ENCODE measurements around the gene RHOBTB1.
A peak's percentile ranks its signal among the peaks of the same experiment; 100 is the strongest.
"Not testable (repeated sequence)": the region's sequence is repeated elsewhere in the genome, so short reads cannot be mapped to it uniquely, and the experiment has no call there.

Gene RHOBTB1

GRCh38 chr10:60916025-60916424 lies 28.0 kb downstream of the RHOBTB1 start:
- no peak overlapping the region for H3K4me3 ChIP-seq (ENCODE audit: low read length in 2 of 2)
- H3K36me3 ChIP-seq (ENCODE audit: control insufficient read depth in 2 of 2, insufficient read depth in 2 of 2, low read length in 2 of 2): peaks cover 0 to 3% of the 10 kb centered on the region in 2 donors
- no peak overlapping the region for H3K27ac ChIP-seq (ENCODE audit: low read length)
- H3K27me3 ChIP-seq (ENCODE audit: control insufficient read depth in 1 of 2, insufficient read depth in 2 of 2, low read length in 2 of 2): no peaks in the 10 kb centered on the region
- peaks cover 12% of the 10 kb centered on the region for H3K4me1 ChIP-seq (ENCODE audit: control insufficient read depth, insufficient read depth, low read length)
- H3K9me3 ChIP-seq (ENCODE audit: control insufficient read depth in 2 of 2, low read length in 2 of 2): no peaks in the 10 kb centered on the region
- H3K9ac ChIP-seq (ENCODE audit: low read length in 2 of 2): no peak overlapping the region

- Histone ChIP-seq H3K27ac (ENCODE audit: low read length) (peak overlapping the region; percentile 31), H3K4me3 (ENCODE audit: low read length in 2 of 2) (no peak overlapping the region), H3K36me3 (ENCODE audit: control insufficient read depth in 2 of 2, insufficient read depth in 2 of 2, low read length in 2 of 2) (peaks cover 0 to 6% of the 10 kb centered on the region in 2 donors)
Measured at GRCh38 chr10:60914690-60915141, 29.3 kb downstream of the RHOBTB1 start.

GRCh38 chr10:60913657-60914056 lies 30.3 kb downstream of the RHOBTB1 start:
- no peak overlapping the region for H3K27ac ChIP-seq (ENCODE audit: low read length)
- no peak overlapping the region for H3K9ac ChIP-seq (ENCODE audit: low read length in 2 of 2)

More at GRCh38 chr10:60914690-60915141, 29.3 kb downstream of the RHOBTB1 start:
- H3K9ac ChIP-seq (ENCODE audit: low read length in 2 of 2): no peak overlapping the region
- H3K4me1 ChIP-seq (ENCODE audit: control insufficient read depth, insufficient read depth, low read length): peaks cover 19% of the 10 kb centered on the region
- no peaks in the 10 kb centered on the region for H3K9me3 ChIP-seq (ENCODE audit: control insufficient read depth in 2 of 2, low read length in 2 of 2)
- H3K27me3 ChIP-seq (ENCODE audit: control insufficient read depth in 1 of 2, insufficient read depth in 2 of 2, low read length in 2 of 2): no peaks in the 10 kb centered on the region

GRCh38 chr10:60913071-60913470 lies 30.9 kb downstream of the RHOBTB1 start:
- Histone ChIP-seq H3K27ac (ENCODE audit: low read length) (no peak overlapping the region), H3K4me1 (ENCODE audit: control insufficient read depth, insufficient read depth, low read length) (peaks cover 28% of the 10 kb centered on the region), H3K27me3 (ENCODE audit: control insufficient read depth in 1 of 2, insufficient read depth in 2 of 2, low read length in 2 of 2) (no peaks in the 10 kb centered on the region)

More at GRCh38 chr10:60913657-60914056, 30.3 kb downstream of the RHOBTB1 start:
- no peaks in the 10 kb centered on the region for H3K9me3 ChIP-seq (ENCODE audit: control insufficient read depth in 2 of 2, low read length in 2 of 2)
- H3K4me3 ChIP-seq (ENCODE audit: low read length in 2 of 2): no peak overlapping the region
- peaks cover 0 to 6% of the 10 kb centered on the region in 2 donors for H3K36me3 ChIP-seq (ENCODE audit: control insufficient read depth in 2 of 2, insufficient read depth in 2 of 2, low read length in 2 of 2)
- H3K4me1 ChIP-seq (ENCODE audit: control insufficient read depth, insufficient read depth, low read length): peaks cover 23% of the 10 kb centered on the region
- H3K27me3 ChIP-seq (ENCODE audit: control insufficient read depth in 1 of 2, insufficient read depth in 2 of 2, low read length in 2 of 2): no peaks in the 10 kb centered on the region

GRCh38 chr10:60911715-60912114 lies 32.3 kb downstream of the RHOBTB1 start:
- Histone ChIP-seq H3K4me3 (ENCODE audit: low read length in 2 of 2) (no peak overlapping the region), H3K4me1 (ENCODE audit: control insufficient read depth, insufficient read depth, low read length) (peaks cover 40% of the 10 kb centered on the region), H3K9me3 (ENCODE audit: control insufficient read depth in 2 of 2, low read length in 2 of 2) (no peaks in the 10 kb centered on the region), H3K36me3 (ENCODE audit: control insufficient read depth in 2 of 2, insufficient read depth in 2 of 2, low read length in 2 of 2) (peaks cover 0 to 6% of the 10 kb centered on the region in 2 donors), H3K9ac (ENCODE audit: low read length in 2 of 2) (no peak overlapping the region), H3K27me3 (ENCODE audit: control insufficient read depth in 1 of 2, insufficient read depth in 2 of 2, low read length in 2 of 2) (no peaks in the 10 kb centered on the region), H3K27ac (ENCODE audit: low read length) (no peak overlapping the region)

More at GRCh38 chr10:60913071-60913470, 30.9 kb downstream of the RHOBTB1 start:
- Histone ChIP-seq H3K4me3 (ENCODE audit: low read length in 2 of 2) (no peak overlapping the region), H3K36me3 (ENCODE audit: control insufficient read depth in 2 of 2, insufficient read depth in 2 of 2, low read length in 2 of 2) (peaks cover 0 to 6% of the 10 kb centered on the region in 2 donors), H3K9me3 (ENCODE audit: control insufficient read depth in 2 of 2, low read length in 2 of 2) (no peaks in the 10 kb centered on the region), H3K9ac (ENCODE audit: low read length in 2 of 2) (no peak overlapping the region)

GRCh38 chr10:60911216-60911615 lies 32.8 kb downstream of the RHOBTB1 start:
- Histone ChIP-seq H3K36me3 (ENCODE audit: control insufficient read depth in 2 of 2, insufficient read depth in 2 of 2, low read length in 2 of 2) (peaks cover 0 to 6% of the 10 kb centered on the region in 2 donors), H3K4me3 (ENCODE audit: low read length in 2 of 2) (no peak overlapping the region), H3K27me3 (ENCODE audit: control insufficient read depth in 1 of 2, insufficient read depth in 2 of 2, low read length in 2 of 2) (no peaks in the 10 kb centered on the region), H3K9ac (ENCODE audit: low read length in 2 of 2) (no peak overlapping the region), H3K4me1 (ENCODE audit: control insufficient read depth, insufficient read depth, low read length) (peaks cover 45% of the 10 kb centered on the region), H3K9me3 (ENCODE audit: control insufficient read depth in 2 of 2, low read length in 2 of 2) (no peaks in the 10 kb centered on the region), H3K27ac (ENCODE audit: low read length) (no peak overlapping the region)

- H3K27ac ChIP-seq (ENCODE audit: low read length): peak overlapping the region; percentile 12
- peaks cover 0 to 6% of the 10 kb centered on the region in 2 donors for H3K36me3 ChIP-seq (ENCODE audit: control insufficient read depth in 2 of 2, insufficient read depth in 2 of 2, low read length in 2 of 2)
- no peaks in the 10 kb centered on the region for H3K27me3 ChIP-seq (ENCODE audit: control insufficient read depth in 1 of 2, insufficient read depth in 2 of 2, low read length in 2 of 2)
- H3K4me1 ChIP-seq (ENCODE audit: control insufficient read depth, insufficient read depth, low read length): peaks cover 48% of the 10 kb centered on the region
- H3K9ac ChIP-seq (ENCODE audit: low read length in 2 of 2): no peak overlapping the region
- H3K4me3 ChIP-seq (ENCODE audit: low read length in 2 of 2): no peak overlapping the region
- H3K9me3 ChIP-seq (ENCODE audit: control insufficient read depth in 2 of 2, low read length in 2 of 2): no peaks in the 10 kb centered on the region
Measured at GRCh38 chr10:60910543-60910942, 33.4 kb downstream of the RHOBTB1 start.

GRCh38 chr10:60908896-60909295 lies 35.1 kb downstream of the RHOBTB1 start:
- H3K27ac ChIP-seq (ENCODE audit: low read length): peak overlapping the region; percentile 46
- peaks cover 46% of the 10 kb centered on the region for H3K4me1 ChIP-seq (ENCODE audit: control insufficient read depth, insufficient read depth, low read length)

GRCh38 chr10:60908031-60908430 lies 36.0 kb downstream of the RHOBTB1 start:
- H3K4me3 ChIP-seq (ENCODE audit: low read length in 2 of 2): no peak overlapping the region
- peaks cover 0 to 6% of the 10 kb centered on the region in 2 donors for H3K36me3 ChIP-seq (ENCODE audit: control insufficient read depth in 2 of 2, insufficient read depth in 2 of 2, low read length in 2 of 2)
- H3K27me3 ChIP-seq (ENCODE audit: control insufficient read depth in 1 of 2, insufficient read depth in 2 of 2, low read length in 2 of 2): no peaks in the 10 kb centered on the region
- H3K27ac ChIP-seq (ENCODE audit: low read length): peak overlapping the region; percentile 46
- peaks cover 46% of the 10 kb centered on the region for H3K4me1 ChIP-seq (ENCODE audit: control insufficient read depth, insufficient read depth, low read length)
- H3K9me3 ChIP-seq (ENCODE audit: control insufficient read depth in 2 of 2, low read length in 2 of 2): no peaks in the 10 kb centered on the region
- no peak overlapping the region for H3K9ac ChIP-seq (ENCODE audit: low read length in 2 of 2)

More at GRCh38 chr10:60908896-60909295, 35.1 kb downstream of the RHOBTB1 start:
- Histone ChIP-seq H3K4me3 (ENCODE audit: low read length in 2 of 2) (peak overlapping the region in 1 of 2 donors; percentile 15), H3K36me3 (ENCODE audit: control insufficient read depth in 2 of 2, insufficient read depth in 2 of 2, low read length in 2 of 2) (peaks cover 0 to 6% of the 10 kb centered on the region in 2 donors), H3K9ac (ENCODE audit: low read length in 2 of 2) (no peak overlapping the region), H3K9me3 (ENCODE audit: control insufficient read depth in 2 of 2, low read length in 2 of 2) (no peaks in the 10 kb centered on the region), H3K27me3 (ENCODE audit: control insufficient read depth in 1 of 2, insufficient read depth in 2 of 2, low read length in 2 of 2) (no peaks in the 10 kb centered on the region)

GRCh38 chr10:60907236-60907635 lies 36.7 kb downstream of the RHOBTB1 start:
- Histone ChIP-seq H3K9ac (ENCODE audit: low read length in 2 of 2) (no peak overlapping the region), H3K27me3 (ENCODE audit: control insufficient read depth in 1 of 2, insufficient read depth in 2 of 2, low read length in 2 of 2) (no peaks in the 10 kb centered on the region), H3K4me3 (ENCODE audit: low read length in 2 of 2) (no peak overlapping the region), H3K4me1 (ENCODE audit: control insufficient read depth, insufficient read depth, low read length) (peaks cover 42% of the 10 kb centered on the region), H3K36me3 (ENCODE audit: control insufficient read depth in 2 of 2, insufficient read depth in 2 of 2, low read length in 2 of 2) (peaks cover 0 to 6% of the 10 kb centered on the region in 2 donors), H3K9me3 (ENCODE audit: control insufficient read depth in 2 of 2, low read length in 2 of 2) (no peaks in the 10 kb centered on the region), H3K27ac (ENCODE audit: low read length) (peak overlapping the region; percentile 46)

- not testable (repeated sequence) for H3K36me3 ChIP-seq (ENCODE audit: control insufficient read depth in 2 of 2, insufficient read depth in 2 of 2, low read length in 2 of 2); H3K4me3 ChIP-seq (ENCODE audit: low read length in 2 of 2); H3K27me3 ChIP-seq (ENCODE audit: control insufficient read depth in 1 of 2, insufficient read depth in 2 of 2, low read length in 2 of 2); H3K9me3 ChIP-seq (ENCODE audit: control insufficient read depth in 2 of 2, low read length in 2 of 2); H3K9ac ChIP-seq (ENCODE audit: low read length in 2 of 2)
- Histone ChIP-seq H3K4me1 (ENCODE audit: control insufficient read depth, insufficient read depth, low read length) (peaks cover 44% of the 10 kb centered on the region), H3K27ac (ENCODE audit: low read length) (peak overlapping the region; percentile 46)
Measured at GRCh38 chr10:60906825-60907224, 37.2 kb downstream of the RHOBTB1 start.

Data from stomach smooth muscle (tissue), 2 donors.